ENCODE data around the gene GJB1.
"Not testable (repeated sequence)": the region's sequence is repeated elsewhere in the genome, so short reads cannot be mapped to it uniquely, and the experiment has no call there.

The GJB1 gene

DNA sequence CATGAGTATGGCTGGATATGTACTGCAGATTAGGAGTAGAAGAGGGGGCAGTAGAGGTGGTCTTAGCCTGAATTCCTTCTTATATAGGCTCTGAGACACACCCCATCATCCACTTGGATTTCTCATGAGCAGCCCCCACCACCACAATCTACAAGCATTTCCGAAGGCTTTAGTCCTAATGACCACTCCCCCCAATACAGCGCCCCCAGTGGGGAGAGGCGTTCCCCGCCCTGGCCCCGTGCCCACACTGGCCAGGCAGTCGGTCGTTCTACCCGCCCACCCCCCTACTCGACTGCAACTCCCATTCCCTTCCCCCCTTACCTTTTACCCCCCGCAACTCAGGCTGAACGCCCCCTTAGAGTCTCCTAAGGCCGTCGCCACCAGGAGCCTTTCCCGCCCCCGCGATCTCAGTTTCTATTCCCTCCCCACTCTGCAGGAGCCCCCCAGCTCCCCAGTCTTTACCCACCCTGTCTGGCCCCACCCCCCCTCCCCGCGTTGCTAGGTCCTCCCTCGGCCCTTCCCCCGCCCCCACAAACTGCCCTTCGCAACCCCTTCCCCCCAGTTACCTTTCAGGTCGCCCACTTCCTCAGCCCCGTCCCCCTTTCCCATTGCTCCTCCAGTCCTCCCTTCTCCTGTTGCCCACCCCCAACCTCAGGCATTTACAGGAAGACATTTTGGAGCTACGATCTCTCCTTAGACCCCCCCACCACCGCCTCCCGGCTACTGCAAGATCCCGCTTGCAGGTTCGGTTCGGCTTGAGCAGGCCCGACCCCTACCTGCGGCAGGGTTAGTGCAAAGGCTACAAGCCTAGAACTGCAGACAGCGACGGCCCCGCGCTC lies 30.4 kb downstream of the GJB1 start:
- peaks cover 10 to 16% of the 10 kb centered on the region in 2 donors for H3K4me1 Mint-ChIP-seq (ENCODE audit: low read depth in 2 of 2)
- ATAC-seq (replicated peaks) (no peak), DNase-seq (peak; percentile 9 to 29 (median 28))
- no peaks in the 10 kb centered on the region for H3K9me3 Mint-ChIP-seq
- peaks cover 23% of the 10 kb centered on the region for H3K36me3 Mint-ChIP-seq (ENCODE audit: insufficient read depth)
- peak overlapping the region; percentile 93 to 94 for H3K27ac Mint-ChIP-seq
- no peaks in the 10 kb centered on the region for H3K27me3 Mint-ChIP-seq
- peak overlapping the region; percentile 77 to 91 for H3K4me3 Mint-ChIP-seq

DNA sequence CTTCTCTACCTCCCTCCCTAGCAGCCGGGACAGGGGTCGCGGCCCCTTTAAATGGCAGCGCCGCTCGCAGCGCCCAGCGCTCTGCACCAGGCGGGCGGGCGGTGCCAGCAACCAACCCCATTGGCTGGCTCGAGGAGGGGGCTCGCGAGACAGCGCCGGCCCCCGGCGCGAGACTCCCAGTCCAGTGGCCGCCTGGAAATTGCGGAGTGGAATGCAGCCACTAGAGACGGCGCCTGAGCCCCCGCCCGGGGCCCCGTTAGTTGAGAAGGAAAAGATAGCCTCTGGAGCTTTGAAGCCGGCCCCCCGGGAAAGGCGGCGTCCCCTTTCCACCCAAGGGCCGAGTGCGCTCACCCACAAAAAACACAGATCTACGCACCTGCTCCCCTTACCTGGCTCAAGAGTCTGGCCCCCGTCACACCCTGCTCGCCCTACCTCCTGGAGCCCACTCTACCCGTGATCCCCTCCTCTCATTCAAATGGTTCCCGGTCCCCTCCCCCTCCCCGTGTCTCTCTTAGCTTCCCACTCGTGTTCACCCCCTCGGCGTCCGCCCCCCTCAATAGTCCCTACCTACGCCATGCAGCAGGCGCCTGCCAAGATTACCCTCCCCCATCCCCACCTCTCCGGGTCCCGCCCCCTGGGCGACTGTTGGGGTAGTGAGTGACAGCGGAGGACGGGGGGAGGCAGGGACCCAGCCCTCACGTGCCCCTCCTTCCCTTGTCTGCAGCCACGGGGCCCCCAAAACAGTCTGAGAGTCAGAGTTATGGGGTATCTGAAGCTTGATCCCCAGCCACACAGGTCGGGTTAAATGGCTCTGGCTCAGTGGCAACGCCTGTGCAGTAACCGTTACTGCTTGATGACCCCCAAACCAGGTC lies 31.3 kb downstream of the GJB1 start, which contains the start of gene ZMYM3:
TSS of gene ZMYM3 (minus strand) at position 49 of the 872 bp plus-strand sequence. CDS start 885 bp downstream, outside the sequence.
- Mint-ChIP-seq H3K4me1 (ENCODE audit: low read depth in 2 of 2) (peaks cover 10 to 16% of the 10 kb centered on the region in 2 donors), H3K4me3 (peak within 1 kb of the TSS; percentile 77 to 91), H3K9me3 (no peaks in the 10 kb centered on the region), H3K36me3 (ENCODE audit: insufficient read depth) (peaks cover 20% of the 10 kb centered on the region), H3K27ac (peak within 1 kb of the TSS; percentile 93 to 94), H3K27me3 (no peaks in the 10 kb centered on the region)
- DNase-seq (peak; percentile 73 to 74 (median 74)), ATAC-seq (replicated peaks) (peak; percentile 84)

DNA sequence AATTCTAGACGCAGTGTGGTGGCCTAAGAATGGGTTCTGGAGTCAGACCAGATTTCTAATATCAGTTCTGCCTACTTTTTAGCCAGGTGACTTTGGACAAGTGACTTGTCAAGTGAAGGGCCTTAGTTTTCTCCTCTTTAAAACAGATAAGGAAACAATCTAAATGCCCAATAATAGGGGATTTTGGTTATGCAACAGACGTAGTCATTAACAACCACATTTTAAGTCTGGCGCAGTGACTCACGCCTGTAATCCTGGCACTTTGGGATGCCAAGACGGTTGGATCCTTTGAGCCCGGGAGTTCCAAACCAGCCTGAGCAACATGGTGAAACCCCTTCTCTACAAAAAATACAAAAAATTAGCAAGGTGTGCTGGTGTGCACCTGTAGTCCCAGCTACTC lies 33.0 kb downstream of the GJB1 start:
- Mint-ChIP-seq H3K4me3 (peak overlapping the region; percentile 77 to 91), H3K9me3 (no peaks in the 10 kb centered on the region)

DNA sequence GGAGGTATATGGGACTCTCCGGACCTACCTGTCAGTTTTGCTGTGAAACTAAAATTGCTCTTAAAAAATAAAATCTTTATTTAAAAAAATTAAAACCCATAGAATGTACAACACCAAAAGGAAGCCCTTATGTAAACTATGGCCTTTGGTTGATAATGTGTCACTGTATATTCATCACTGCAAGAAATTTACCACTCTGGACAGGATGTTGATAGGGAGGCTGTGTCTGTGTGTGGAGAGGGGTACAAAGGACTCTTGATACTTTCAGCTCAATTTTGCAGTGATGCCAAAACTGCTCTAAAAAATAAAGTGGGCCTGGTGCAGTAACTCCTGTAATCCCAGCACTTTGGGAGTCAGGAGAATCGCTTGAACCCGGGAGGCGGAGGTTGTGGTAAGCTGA lies 33.8 kb downstream of the GJB1 start:
- no peaks in the 10 kb centered on the region for H3K27me3 Mint-ChIP-seq
- DNase-seq (no peak), ATAC-seq (replicated peaks) (no peak)
- H3K9me3 Mint-ChIP-seq: no peaks in the 10 kb centered on the region
- peaks cover 10 to 15% of the 10 kb centered on the region in 2 donors for H3K4me1 Mint-ChIP-seq (ENCODE audit: low read depth in 2 of 2)
- H3K4me3 Mint-ChIP-seq: no peak overlapping the region
- H3K27ac Mint-ChIP-seq: no peak overlapping the region
- H3K36me3 Mint-ChIP-seq (ENCODE audit: insufficient read depth): peaks cover 20% of the 10 kb centered on the region

More for the DNA sequence above, 33.0 kb downstream of the GJB1 start:
- no peaks in the 10 kb centered on the region for H3K27me3 Mint-ChIP-seq
- no peak for DNase-seq
- H3K4me1 Mint-ChIP-seq (ENCODE audit: low read depth in 2 of 2): peaks cover 10 to 15% of the 10 kb centered on the region in 2 donors
- peaks cover 20% of the 10 kb centered on the region for H3K36me3 Mint-ChIP-seq (ENCODE audit: insufficient read depth)
- ATAC-seq (replicated peaks): no peak
- H3K27ac Mint-ChIP-seq: peak overlapping the region; percentile 93 to 94

DNA sequence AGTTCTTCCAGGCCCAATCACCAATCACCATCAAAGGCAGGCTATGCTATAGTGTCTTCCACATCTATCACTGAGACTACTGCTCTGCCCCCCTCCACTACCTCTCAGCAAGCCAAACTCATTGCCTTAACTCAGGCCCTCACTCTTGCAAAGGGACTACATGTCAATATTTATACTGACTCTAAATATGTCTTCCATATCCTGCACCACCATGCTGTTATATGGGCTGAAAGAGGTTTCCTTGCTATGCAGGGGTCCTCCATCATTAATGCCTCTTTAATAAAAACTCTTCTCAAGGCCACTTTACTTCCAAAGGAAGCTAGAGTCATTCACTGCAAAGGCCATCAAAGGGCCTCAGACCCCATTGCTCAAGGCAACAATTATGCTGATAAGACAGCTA lies 45.6 kb downstream of the GJB1 start:
- not testable (repeated sequence) for H3K27ac Mint-ChIP-seq; H3K9me3 Mint-ChIP-seq; H3K4me3 Mint-ChIP-seq; H3K4me1 Mint-ChIP-seq (ENCODE audit: low read depth in 2 of 2); ATAC-seq (replicated peaks); H3K27me3 Mint-ChIP-seq; DNase-seq; H3K36me3 Mint-ChIP-seq (ENCODE audit: insufficient read depth)

DNA sequence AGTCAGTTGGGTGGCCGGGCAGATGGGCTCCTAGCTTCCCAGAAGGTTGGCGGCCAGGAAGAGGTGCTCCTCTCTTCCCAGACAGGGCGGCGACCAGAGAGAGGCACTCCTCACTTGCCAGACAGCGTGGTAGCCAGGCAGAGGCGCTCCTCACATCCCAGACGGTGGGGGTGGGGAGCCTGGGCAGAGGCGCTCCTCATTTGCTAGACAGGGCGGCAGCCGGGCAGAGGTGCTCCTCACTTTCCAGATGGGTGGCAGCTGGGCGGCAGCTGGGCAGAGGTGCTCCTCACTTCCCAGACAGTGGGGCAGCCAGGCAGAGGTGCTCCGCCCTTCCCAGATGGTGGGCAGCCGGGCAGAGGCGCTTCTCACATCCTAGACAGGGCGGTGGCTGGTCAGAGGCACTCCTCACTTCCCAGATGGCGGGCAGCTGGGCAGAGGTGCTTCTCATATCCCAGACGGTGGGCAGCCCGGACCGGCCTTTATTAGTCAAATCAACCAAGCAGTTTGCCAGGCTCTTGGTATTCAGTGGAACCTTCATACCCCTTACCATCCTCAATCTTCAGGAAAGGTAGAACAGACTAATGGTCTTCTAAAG lies 46.9 kb downstream of the GJB1 start:
- H3K4me3 Mint-ChIP-seq: no peak overlapping the region
- H3K27ac Mint-ChIP-seq: no peak overlapping the region
- no peaks in the 10 kb centered on the region for H3K4me1 Mint-ChIP-seq (ENCODE audit: low read depth in 2 of 2)
- H3K27me3 Mint-ChIP-seq: no peaks in the 10 kb centered on the region
- DNase-seq (no peak), ATAC-seq (replicated peaks) (no peak)
- no peaks in the 10 kb centered on the region for H3K9me3 Mint-ChIP-seq
- no peaks in the 10 kb centered on the region for H3K36me3 Mint-ChIP-seq (ENCODE audit: insufficient read depth)

DNA sequence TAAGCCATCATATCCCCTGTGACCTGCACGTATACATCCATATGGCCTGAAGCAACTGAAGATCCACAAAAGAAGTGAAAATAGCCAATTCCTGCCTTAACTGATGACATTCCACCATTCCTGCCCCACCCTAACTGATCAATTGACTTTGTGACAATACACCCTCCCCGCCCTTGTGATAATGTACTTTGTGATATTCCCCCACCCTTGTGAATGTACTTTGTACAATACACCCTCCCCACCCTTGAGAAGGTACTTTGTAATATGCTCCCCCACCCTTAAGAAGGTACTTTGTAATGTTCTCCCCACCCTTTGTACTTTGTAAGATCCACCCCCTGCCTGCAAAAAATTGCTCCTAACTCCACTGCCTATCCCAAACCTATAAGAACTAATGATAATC lies 49.3 kb downstream of the GJB1 start:
- not testable (repeated sequence) for H3K9me3 Mint-ChIP-seq; ATAC-seq (replicated peaks); DNase-seq; H3K4me3 Mint-ChIP-seq; H3K27me3 Mint-ChIP-seq; H3K4me1 Mint-ChIP-seq (ENCODE audit: low read depth in 2 of 2); H3K36me3 Mint-ChIP-seq (ENCODE audit: insufficient read depth)
- peak overlapping the region in 1 of 2 donors; percentile 38 for H3K27ac Mint-ChIP-seq

Measured in effector memory CD8-positive, alpha-beta T cell (primary cell).